ENCODE measurements around the gene TBL3.

DNA sequence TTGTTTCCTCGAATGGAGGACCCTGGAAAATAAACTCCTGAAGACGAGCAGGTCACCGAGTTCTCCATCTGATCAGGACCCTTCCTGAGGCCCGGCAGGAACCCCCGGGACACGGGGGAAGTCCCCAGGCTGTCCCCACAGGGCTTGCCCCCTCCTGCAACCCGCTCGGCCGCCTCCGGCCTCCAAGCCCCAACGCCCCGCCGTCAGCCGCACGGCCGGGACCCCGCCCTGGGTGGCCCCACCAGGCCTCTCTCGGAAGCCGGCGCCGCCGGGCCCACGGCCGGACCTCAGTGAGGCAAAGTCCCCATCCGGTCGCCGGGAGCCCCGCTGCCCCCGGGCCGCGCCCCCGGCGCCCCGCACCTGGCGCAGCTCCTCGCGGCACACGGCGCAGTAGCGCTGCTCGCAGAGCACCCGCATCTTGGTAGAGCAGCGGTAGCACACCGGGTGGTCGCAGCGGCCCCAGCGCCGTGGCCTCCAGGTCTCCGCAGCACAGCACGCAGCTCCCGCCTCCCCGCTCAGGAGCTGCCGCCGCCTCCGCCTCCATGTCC, 37.4 kb downstream of the TBL3 start:
- TF ChIP-seq CTCF (IDR thresholded peaks at IDR 0.05) = no peak
- no peak for TF ChIP-seq POLR2A (IDR thresholded peaks at IDR 0.05)

Measured in right lobe of liver (tissue), 4 donors.